ENCODE measurements around the gene CRIM1.

GRCh38 chr2:36540986-36541754 is 185.6 kb downstream of the CRIM1 start:
- TF ChIP-seq, protein P1, sequence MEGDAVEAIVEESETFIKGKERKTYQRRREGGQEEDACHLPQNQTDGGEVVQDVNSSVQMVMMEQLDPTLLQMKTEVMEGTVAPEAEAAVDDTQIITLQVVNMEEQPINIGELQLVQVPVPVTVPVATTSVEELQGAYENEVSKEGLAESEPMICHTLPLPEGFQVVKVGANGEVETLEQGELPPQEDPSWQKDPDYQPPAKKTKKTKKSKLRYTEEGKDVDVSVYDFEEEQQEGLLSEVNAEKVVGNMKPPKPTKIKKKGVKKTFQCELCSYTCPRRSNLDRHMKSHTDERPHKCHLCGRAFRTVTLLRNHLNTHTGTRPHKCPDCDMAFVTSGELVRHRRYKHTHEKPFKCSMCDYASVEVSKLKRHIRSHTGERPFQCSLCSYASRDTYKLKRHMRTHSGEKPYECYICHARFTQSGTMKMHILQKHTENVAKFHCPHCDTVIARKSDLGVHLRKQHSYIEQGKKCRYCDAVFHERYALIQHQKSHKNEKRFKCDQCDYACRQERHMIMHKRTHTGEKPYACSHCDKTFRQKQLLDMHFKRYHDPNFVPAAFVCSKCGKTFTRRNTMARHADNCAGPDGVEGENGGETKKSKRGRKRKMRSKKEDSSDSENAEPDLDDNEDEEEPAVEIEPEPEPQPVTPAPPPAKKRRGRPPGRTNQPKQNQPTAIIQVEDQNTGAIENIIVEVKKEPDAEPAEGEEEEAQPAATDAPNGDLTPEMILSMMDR (conservative IDR thresholded peaks at IDR 0.05; ENCODE audit: low read depth, low read length): no peak
- TF ChIP-seq EZH2 (IDR thresholded peaks at IDR 0.05; ENCODE audit: borderline replicate concordance, low read depth, low read length, poor library complexity, severe bottlenecking): no peak

All from A673 (cell line).